ENCODE data around the gene RASSF7. TPM values are rescaled to one million over a fixed set of nuclear protein-coding genes. Genes with fewer than 3 reads are reported as not detected.
A peak's percentile ranks its signal among the peaks of the same experiment; 100 is the strongest.
"Not testable (repeated sequence)": the region's sequence is repeated elsewhere in the genome, so short reads cannot be mapped to it uniquely, and the experiment has no call there.

The RASSF7 gene
- total RNA-seq, 1 experiment from 2014 or later, result 24.9 TPM

GRCh38 chr11:567011-567628 is 6.3 kb downstream of the RASSF7 start:
- DNase-seq (ENCODE audit: low spot score), result no peak

- no peak for DNase-seq (ENCODE audit: low spot score)
These were observed 7.0 kb downstream of the RASSF7 start for GRCh38 chr11:567629-568292.

GRCh38 chr11:568306-569157 is 7.8 kb downstream of the RASSF7 start:
- DNase-seq (ENCODE audit: low spot score), result peak; percentile 62

GRCh38 chr11:569158-569885 is 8.6 kb downstream of the RASSF7 start:
- no peak for DNase-seq (ENCODE audit: low spot score)

- no peak for DNase-seq (ENCODE audit: low spot score)
These were observed 11.0 kb downstream of the RASSF7 start for GRCh38 chr11:571802-572185.

- DNase-seq (ENCODE audit: low spot score), result no peak
These were observed 12.5 kb downstream of the RASSF7 start for GRCh38 chr11:573146-573759.

DNA sequence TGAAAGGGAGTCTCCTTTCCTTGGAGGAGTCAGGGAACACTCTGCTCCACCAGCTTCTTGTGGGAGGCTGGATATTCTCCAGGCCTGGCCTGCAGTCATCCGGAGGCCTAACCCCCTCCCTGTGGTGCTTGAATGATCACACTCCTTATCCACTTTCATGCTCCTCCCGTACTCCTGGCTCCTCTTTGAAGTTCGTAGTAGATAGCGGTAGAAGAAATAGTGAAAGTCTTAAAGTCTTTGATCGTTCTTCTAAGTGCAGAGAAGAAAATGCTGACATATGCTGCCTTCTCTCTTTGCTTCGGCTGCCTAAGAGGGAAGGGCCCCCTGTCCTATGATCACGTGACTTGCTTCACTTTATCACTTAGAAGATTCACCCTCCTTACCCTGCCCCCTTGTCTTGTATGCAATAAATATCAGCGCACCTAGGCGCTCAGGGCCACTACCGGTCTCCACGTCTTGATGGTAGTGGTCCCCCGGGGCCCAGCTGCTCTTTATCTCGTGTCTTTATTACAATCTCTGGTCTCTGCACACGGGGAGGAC is 13.3 kb downstream of the RASSF7 start:
- not testable (repeated sequence) for DNase-seq (ENCODE audit: low spot score)

- DNase-seq (ENCODE audit: low spot score), result no peak
These were observed 14.0 kb downstream of the RASSF7 start for GRCh38 chr11:574632-575312.

DNA sequence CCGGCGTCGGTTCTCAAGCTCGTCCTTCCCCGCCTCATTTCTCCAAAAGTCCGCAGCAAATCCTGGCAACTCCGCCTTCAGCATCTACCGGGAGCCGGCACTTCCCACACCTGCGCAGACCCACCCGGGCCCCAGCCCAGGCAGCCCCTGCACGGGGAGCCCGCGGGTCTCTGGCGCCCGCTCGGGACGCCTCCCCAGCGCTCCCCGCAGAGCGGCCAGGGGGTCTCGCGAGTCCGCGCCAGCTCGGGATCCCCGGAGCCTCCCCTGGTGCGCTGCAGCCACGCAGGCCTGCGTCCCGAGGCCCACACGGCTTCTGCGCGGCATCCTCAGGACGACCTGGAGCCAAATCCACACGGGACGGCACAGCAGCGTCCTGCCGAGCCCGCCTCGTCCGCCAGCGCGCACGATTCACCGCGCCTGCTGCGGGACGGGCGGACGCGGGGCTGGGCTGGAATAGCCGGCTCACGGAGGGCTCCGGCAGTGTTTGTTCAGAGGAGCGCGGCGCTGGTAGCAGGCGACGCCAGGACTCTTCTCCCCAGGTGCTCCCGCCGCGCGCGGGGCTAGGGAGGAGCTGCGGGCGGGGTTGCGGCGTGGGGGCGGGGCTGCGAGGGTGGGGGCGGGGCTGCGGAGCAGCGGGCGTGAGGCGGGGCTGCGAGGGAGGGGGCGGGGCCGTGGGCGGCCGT is 14.7 kb downstream of the RASSF7 start:
- no peak for DNase-seq (ENCODE audit: low spot score)

GRCh38 chr11:575996-576768 is 15.4 kb downstream of the RASSF7 start, which contains the start of gene PHRF1:
PHRF1 (plus strand) TSS chr11:576470; CDS start chr11:581513, 5,043 bp downstream.
- peak; percentile 76 for DNase-seq (ENCODE audit: low spot score)

DNA sequence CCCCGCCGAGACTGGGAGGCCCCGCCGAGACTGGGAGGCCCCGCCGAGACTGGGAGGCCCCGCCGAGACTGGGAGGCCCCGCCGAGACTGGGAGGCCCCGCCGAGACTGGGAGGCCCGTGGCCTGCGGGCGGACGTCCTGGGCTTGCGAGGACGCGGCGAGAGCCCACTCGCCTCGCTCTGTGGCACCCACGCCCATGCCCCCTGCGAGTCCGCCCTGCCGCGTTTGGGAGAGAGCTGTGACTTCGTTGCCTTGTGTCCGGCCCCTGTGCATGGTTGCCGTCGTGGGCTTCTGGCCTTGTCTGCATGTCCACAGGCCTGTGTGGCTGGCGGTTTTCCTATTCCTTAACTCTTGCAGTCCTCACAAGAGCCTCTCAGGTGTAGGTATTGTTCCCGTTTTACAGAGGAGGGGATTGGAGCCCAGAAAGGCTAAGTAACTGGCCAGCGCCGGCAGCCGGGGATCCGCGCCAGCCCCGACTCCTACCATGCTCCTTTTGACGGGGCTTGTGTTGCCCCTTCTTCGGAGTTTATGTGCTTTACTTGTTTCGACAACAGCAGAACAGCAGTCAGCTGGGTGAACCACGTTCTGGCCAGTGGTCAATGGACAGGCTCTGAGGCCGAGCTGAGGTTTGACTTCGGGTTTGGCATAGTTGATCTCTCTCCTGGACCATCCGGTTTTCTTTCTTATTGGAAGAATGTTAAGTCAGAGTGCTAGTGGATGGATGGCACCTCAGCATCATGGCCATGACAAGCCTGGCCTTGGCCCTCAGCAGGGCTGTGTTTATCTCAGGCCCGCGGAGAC is 16.2 kb downstream of the RASSF7 start:
- no peak for DNase-seq (ENCODE audit: low spot score)

DNA sequence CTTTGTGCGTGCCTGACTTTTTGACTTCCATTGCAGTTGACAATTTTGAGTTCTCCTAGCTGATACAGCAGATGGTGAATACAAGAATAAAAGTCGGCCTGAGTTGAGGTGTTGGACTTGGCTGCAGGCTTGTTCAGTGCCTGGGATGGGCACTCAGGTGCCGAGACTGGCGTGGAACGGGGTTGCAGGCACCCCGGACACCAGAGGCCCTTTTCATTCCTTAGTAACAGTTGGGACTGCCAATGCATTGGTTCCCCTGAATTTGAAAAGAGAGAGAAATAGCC is 16.8 kb downstream of the RASSF7 start:
- no peak for DNase-seq (ENCODE audit: low spot score)

DNA sequence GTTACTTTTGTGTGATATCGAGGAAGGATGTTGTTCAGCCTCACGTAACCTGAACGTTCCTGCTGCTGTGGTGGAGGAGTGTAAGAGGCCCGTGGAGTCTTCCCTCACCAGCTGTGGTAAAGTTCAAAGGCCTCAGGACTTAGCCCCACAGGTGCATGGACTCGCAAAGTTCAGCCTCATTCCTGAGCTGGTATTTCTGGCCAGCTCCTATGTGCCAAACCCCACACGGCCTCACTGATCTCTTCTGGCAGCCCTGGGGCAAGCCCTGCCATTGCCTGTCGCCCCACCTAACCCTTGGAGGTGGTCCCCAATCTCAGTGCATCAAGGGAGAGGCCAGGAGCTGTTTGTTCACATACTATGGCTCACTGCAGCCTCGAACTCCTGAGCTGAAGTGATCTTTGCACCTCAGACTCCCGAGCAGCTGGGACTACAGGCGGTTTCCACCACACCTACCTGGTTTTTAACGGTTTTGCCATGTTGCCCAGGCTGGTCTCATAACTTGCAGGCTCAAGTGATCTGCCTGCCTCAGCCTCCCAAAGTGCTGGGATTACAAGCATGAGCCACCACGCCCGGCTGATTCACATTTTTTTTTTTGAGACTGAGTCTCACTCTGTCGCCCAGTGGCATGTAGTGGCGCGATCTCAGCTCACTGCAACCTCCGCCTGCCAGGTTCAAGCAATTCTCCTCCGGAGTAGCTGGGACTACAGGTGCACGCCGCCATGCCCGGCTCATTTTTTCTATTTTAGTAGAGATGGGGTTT is 17.7 kb downstream of the RASSF7 start:
- DNase-seq (ENCODE audit: low spot score), result no peak

- no peak for DNase-seq (ENCODE audit: low spot score)
These were observed 19.2 kb downstream of the RASSF7 start for GRCh38 chr11:579830-580601.

DNA sequence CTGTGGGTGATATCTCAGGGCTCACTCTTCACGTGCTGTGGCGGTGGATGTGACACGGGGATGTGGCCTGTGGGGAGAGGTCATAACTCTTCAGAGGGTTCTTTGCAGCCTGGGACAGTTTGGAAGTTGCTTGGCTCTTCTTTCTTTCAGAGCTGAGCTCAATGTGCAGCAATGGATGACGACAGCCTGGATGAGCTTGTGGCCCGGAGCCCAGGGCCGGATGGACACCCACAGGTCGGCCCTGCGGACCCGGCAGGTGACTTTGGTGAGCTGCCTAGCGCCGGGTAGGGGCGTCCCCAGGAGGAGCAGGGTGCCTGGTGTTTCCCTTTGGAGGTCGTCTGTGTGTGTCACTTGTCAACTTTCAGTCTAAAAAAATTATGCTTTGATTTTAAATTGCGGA is 20.6 kb downstream of the RASSF7 start:
- DNase-seq (ENCODE audit: low spot score), result no peak

GRCh38 chr11:581752-582151 is 21.0 kb downstream of the RASSF7 start:
- DNase-seq (ENCODE audit: low spot score), result no peak

DNA sequence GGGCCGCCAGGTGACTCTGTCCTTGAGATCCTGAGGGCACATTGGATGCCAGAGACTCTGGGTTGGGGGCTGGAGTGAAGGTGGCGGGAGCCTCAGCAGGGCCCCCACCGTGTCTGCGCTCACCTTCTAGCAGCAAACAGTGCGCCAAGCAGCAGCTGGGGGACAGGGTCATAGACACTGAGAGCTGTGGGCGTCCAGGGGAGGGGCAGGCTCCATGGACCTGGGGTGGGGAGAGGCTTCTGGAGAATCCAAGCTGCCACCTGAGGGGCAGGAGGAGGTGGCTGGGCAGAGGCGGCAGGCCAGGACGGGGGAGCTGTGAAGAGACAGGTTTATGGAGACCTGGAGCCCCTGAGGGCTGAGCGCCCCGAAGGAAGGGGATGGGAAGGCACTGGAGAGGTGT is 23.5 kb downstream of the RASSF7 start:
- no peak for DNase-seq (ENCODE audit: low spot score)

Measured in A172 (cell line).